Measurements from ENCODE around the gene FANCD2. TPM values are rescaled to one million over a fixed set of nuclear protein-coding genes. Genes with fewer than 3 reads are reported as not detected.

The FANCD2 gene
- total and polyA plus RNA-seq, 5 experiments from 2014 or later, result 3.9 to 25.5 (median 5.6) TPM

Other genes starting within 250 kb of the FANCD2 start
- gene TADA3, start 234.0 kb upstream of the FANCD2 start, total RNA-seq, result 10 to 100 TPM; 33.3 to 35.9 TPM
- 10 to 100 TPM; 38.2 to 51.2 (median 44.1) TPM for gene TADA3, start 234.0 kb upstream of the FANCD2 start, polyA plus RNA-seq
- gene ARPC4, start 233.4 kb upstream of the FANCD2 start, total RNA-seq, result 100 to 1,000 TPM; 134 to 146 TPM
- 100 to 1,000 TPM; 201 to 229 (median 225) TPM for gene ARPC4, start 233.4 kb upstream of the FANCD2 start, polyA plus RNA-seq
- gene TTLL3, start 216.2 kb upstream of the FANCD2 start, total RNA-seq, result 10 to 100 TPM; 64.5 to 65.6 TPM
- 1 to 10 TPM; 1.3 to 2.5 (median 2.2) TPM for gene TTLL3, start 216.2 kb upstream of the FANCD2 start, polyA plus RNA-seq
- gene RPUSD3, start 182.4 kb upstream of the FANCD2 start, total RNA-seq, result 10 to 100 TPM; 44.0 to 52.8 TPM
- 10 to 100 TPM; 55.6 to 62.4 (median 59.1) TPM for gene RPUSD3, start 182.4 kb upstream of the FANCD2 start, polyA plus RNA-seq
- under 1 TPM in 1 of 2 experiments, not detected in 1; 0.31 TPM for gene CIDEC, start 146.2 kb upstream of the FANCD2 start, total RNA-seq
- under 1 TPM in 1 of 3 donors, not detected in 2; 0.26 TPM for gene CIDEC, start 146.2 kb upstream of the FANCD2 start, polyA plus RNA-seq
- 10 to 100 TPM; 38.0 to 40.4 TPM for gene JAGN1, start 135.8 kb upstream of the FANCD2 start, total RNA-seq
- 10 to 100 TPM; 38.4 to 48.5 (median 39.8) TPM for gene JAGN1, start 135.8 kb upstream of the FANCD2 start, polyA plus RNA-seq
- 1 to 10 TPM in 1 of 2 experiments, under 1 TPM in 1; 0.88 to 1.3 TPM for gene IL17RE, start 123.6 kb upstream of the FANCD2 start, total RNA-seq
- under 1 TPM in 2 of 3 donors, not detected in 1; 0.16 to 0.64 TPM for gene IL17RE, start 123.6 kb upstream of the FANCD2 start, polyA plus RNA-seq
- under 1 TPM; 0.39 to 0.66 TPM for gene IL17RC, start 109.3 kb upstream of the FANCD2 start, total RNA-seq
- gene IL17RC, start 109.3 kb upstream of the FANCD2 start, polyA plus RNA-seq, result 10 to 100 TPM in 1 of 3 donors, 1 to 10 TPM in 2; 9.5 to 10.0 (median 9.8) TPM
- 10 to 100 TPM; 53.4 to 58.3 TPM for gene CRELD1, start 92.6 kb upstream of the FANCD2 start, total RNA-seq
- 10 to 100 TPM; 25.5 to 33.3 (median 29.2) TPM for gene CRELD1, start 92.6 kb upstream of the FANCD2 start, polyA plus RNA-seq
- gene PRRT3, start 74.0 kb upstream of the FANCD2 start, total RNA-seq, result 1 to 10 TPM; 5.5 to 6.3 TPM
- 1 to 10 TPM; 2.2 to 4.4 (median 3.1) TPM for gene PRRT3, start 74.0 kb upstream of the FANCD2 start, polyA plus RNA-seq
- 10 to 100 TPM; 31.3 to 35.6 TPM for gene EMC3, start 39.6 kb upstream of the FANCD2 start, total RNA-seq
- gene EMC3, start 39.6 kb upstream of the FANCD2 start, polyA plus RNA-seq, result 10 to 100 TPM; 52.6 to 61.5 (median 55.4) TPM
- not detected for gene FANCD2OS, start 81.8 kb downstream of the FANCD2 start, total RNA-seq
- gene FANCD2OS, start 81.8 kb downstream of the FANCD2 start, polyA plus RNA-seq, result not detected
- gene BRK1, start 89.2 kb downstream of the FANCD2 start, total RNA-seq, result 10 to 100 TPM; 59.8 to 67.7 TPM
- gene BRK1, start 89.2 kb downstream of the FANCD2 start, polyA plus RNA-seq, result 100 to 1,000 TPM; 202 to 259 (median 250) TPM
- gene VHL, start 115.3 kb downstream of the FANCD2 start, total RNA-seq, result 10 to 100 TPM; 71.5 to 78.8 TPM
- 10 to 100 TPM; 11.4 to 36.1 (median 16.0) TPM for gene VHL, start 115.3 kb downstream of the FANCD2 start, polyA plus RNA-seq
- gene IRAK2, start 138.5 kb downstream of the FANCD2 start, total RNA-seq, result 1 to 10 TPM; 4.3 to 4.4 TPM
- 1 to 10 TPM; 2.9 to 6.0 (median 5.1) TPM for gene IRAK2, start 138.5 kb downstream of the FANCD2 start, polyA plus RNA-seq
- gene TATDN2, start 222.0 kb downstream of the FANCD2 start, total RNA-seq, result 10 to 100 TPM; 68.1 to 71.1 TPM
- gene TATDN2, start 222.0 kb downstream of the FANCD2 start, polyA plus RNA-seq, result 10 to 100 TPM; 11.5 to 20.9 (median 14.5) TPM